ENCODE data around the gene DLX1.

DLX1 gene

GRCh38 chr2:172085460-172086159, at the start of gene DLX1:
TSS of gene DLX1 (plus strand) at chr2:172085507. CDS start at chr2:172085678, 171 bp downstream.
- DNase-seq = peak; percentile 35 to 47
- TF ChIP-seq POLR2A (IDR thresholded peaks at IDR 0.05; ENCODE audit: low read length) (no peak), GATA1 (IDR thresholded peaks at IDR 0.05; ENCODE audit: low read depth, low read length) (no peak)

- no peak for TF ChIP-seq GATA1 (IDR thresholded peaks at IDR 0.05; ENCODE audit: low read depth, low read length)
- no peak for TF ChIP-seq POLR2A (IDR thresholded peaks at IDR 0.05; ENCODE audit: low read length)
Measured at GRCh38 chr2:172038121-172038520, 47.2 kb upstream of the DLX1 start.

GRCh38 chr2:172038604-172039003, 46.7 kb upstream of the DLX1 start:
- DNase-seq = no peak
- no peak for TF ChIP-seq POLR2A (IDR thresholded peaks at IDR 0.05; ENCODE audit: low read length)
- no peak for TF ChIP-seq GATA1 (IDR thresholded peaks at IDR 0.05; ENCODE audit: low read depth, low read length)

More at GRCh38 chr2:172038121-172038520, 47.2 kb upstream of the DLX1 start:
- DNase-seq = no peak

- no peak for TF ChIP-seq GATA1 (IDR thresholded peaks at IDR 0.05; ENCODE audit: low read depth, low read length)
- no peak for TF ChIP-seq POLR2A (IDR thresholded peaks at IDR 0.05; ENCODE audit: low read length)
- DNase-seq = no peak
Measured at GRCh38 chr2:172039011-172039704, 46.1 kb upstream of the DLX1 start.

- TF ChIP-seq POLR2A (IDR thresholded peaks at IDR 0.05; ENCODE audit: low read length) (no peak), GATA1 (IDR thresholded peaks at IDR 0.05; ENCODE audit: low read depth, low read length) (no peak)
- no peak for DNase-seq
Measured at GRCh38 chr2:172040311-172040710, 45.0 kb upstream of the DLX1 start.

GRCh38 chr2:172046080-172046678, 39.1 kb upstream of the DLX1 start:
- DNase-seq = peak in 1 of 2 experiments; percentile 45
- TF ChIP-seq GATA1 (IDR thresholded peaks at IDR 0.05; ENCODE audit: low read depth, low read length) (no peak), POLR2A (IDR thresholded peaks at IDR 0.05; ENCODE audit: low read length) (no peak)

GRCh38 chr2:172046866-172047565, 38.3 kb upstream of the DLX1 start:
- no peak for DNase-seq
- TF ChIP-seq GATA1 (IDR thresholded peaks at IDR 0.05; ENCODE audit: low read depth, low read length) = no peak

- DNase-seq = peak; percentile 20 to 42
- TF ChIP-seq POLR2A (IDR thresholded peaks at IDR 0.05; ENCODE audit: low read length) (no peak), GATA1 (IDR thresholded peaks at IDR 0.05; ENCODE audit: low read depth, low read length) (no peak)
Measured at GRCh38 chr2:172047566-172048507, 37.5 kb upstream of the DLX1 start.

GRCh38 chr2:172048508-172049503, 36.5 kb upstream of the DLX1 start:
- TF ChIP-seq GATA1 (IDR thresholded peaks at IDR 0.05; ENCODE audit: low read depth, low read length) (no peak), POLR2A (IDR thresholded peaks at IDR 0.05; ENCODE audit: low read length) (no peak)
- DNase-seq = peak; percentile 64 to 70

- TF ChIP-seq GATA1 (IDR thresholded peaks at IDR 0.05; ENCODE audit: low read depth, low read length) (no peak), POLR2A (IDR thresholded peaks at IDR 0.05; ENCODE audit: low read length) (no peak)
- peak in 1 of 2 experiments; percentile 26 for DNase-seq
Measured at GRCh38 chr2:172049567-172050120, 35.7 kb upstream of the DLX1 start.

- DNase-seq = no peak
- TF ChIP-seq GATA1 (IDR thresholded peaks at IDR 0.05; ENCODE audit: low read depth, low read length) = no peak
- TF ChIP-seq POLR2A (IDR thresholded peaks at IDR 0.05; ENCODE audit: low read length) = no peak
Measured at GRCh38 chr2:172050479-172051125, 34.7 kb upstream of the DLX1 start.

Data from erythroblast (primary cell).